Sigmoid colon (tissue), 7 donors: ENCODE results near the gene BANF2. TPM values are rescaled to one million over a fixed set of nuclear protein-coding genes. Genes with fewer than 3 reads are reported as not detected.

Source experiments
- DNase-seq: peaks from one replicate; pipeline ENCODE4 v3.0.0-alpha.2; 2019
- H3K27ac ChIP-seq, 4 donors: fragments of 200-600 bp; sonication (generic); one replicate each; pipeline ENCODE4 v1.5.1; 2016 to 2019; ENCODE audit warnings: mild to moderate bottlenecking in 1 of 4
- H3K27me3 ChIP-seq, 3 donors: fragments of 200-600 bp; sonication (generic); one replicate each; pipeline ENCODE4 v1.5.1; 2019; ENCODE audit warnings: mild to moderate bottlenecking in 1 of 3
- H3K36me3 ChIP-seq, 4 donors: fragments of 200-600 bp; sonication (generic); one replicate each; pipeline ENCODE4 v1.5.1; 2016 to 2019
- H3K4me1 ChIP-seq, 4 donors: fragments of 200-600 bp; sonication (generic); one replicate each; pipeline ENCODE4 v1.5.1; 2017 to 2019
- H3K4me3 ChIP-seq, 4 donors: fragments of 200-600 bp; sonication (generic); one replicate each; pipeline ENCODE4 v1.5.1; 2017 to 2019; ENCODE audit warnings: mild to moderate bottlenecking in 2 of 4, moderate library complexity in 1 of 4
- H3K9me3 ChIP-seq, 4 donors: fragments of 200-600 bp in 3 of 4; sonication (generic) in 3 of 4; one replicate each; pipeline versions ENCODE4 v1.5.1 to v1.6.1; 2013 to 2019
- CTCF ChIP-seq, 4 experiments: fragments of 450-650 bp in 3 of 4; fragments of 200-600 bp in 1 of 4; IDR thresholded peaks; one replicate each; pipeline ENCODE4 v1.5.1; 2016 to 2019; ENCODE audit warnings: antibody characterized with exemption in 4 of 4, mild to moderate bottlenecking in 3 of 4, moderate library complexity in 2 of 4
- EP300 ChIP-seq, 4 donors: sonication (generic); formaldehyde crosslinking; IDR thresholded peaks; one replicate each; pipeline ENCODE4 v1.6.1; 2017; ENCODE audit warnings: antibody characterized with exemption in 4 of 4
- POLR2A ChIP-seq, 2 donors: fragments of 450-650 bp; IDR thresholded peaks; one replicate each; pipeline ENCODE4 v1.6.1; 2016; ENCODE audit warnings: antibody characterized with exemption in 2 of 2, mild to moderate bottlenecking in 2 of 2, moderate library complexity in 2 of 2
- POLR2AphosphoS5 ChIP-seq, 4 donors: sonication (generic); formaldehyde crosslinking; IDR thresholded peaks; one replicate each; pipeline ENCODE4 v1.6.1; 2017; ENCODE audit warnings: antibody characterized with exemption in 4 of 4
- WGBS, 2 donors: extraction: QIAGEN DNeasy Blood & Tissue Kit; methylation state at CpG; one replicate each; pipeline ENCODE4 v1.1.7; 2013; 5-methylcytosine and 5-hydroxymethylcytosine counted together
- intact Hi-C: fragments of 100-400 bp; cut with DNase I; formaldehyde crosslinking; loops from one replicate; pipeline ENCODE4 v1.15.1; 2023
- polyA plus RNA-seq, 3 donors: library from polyadenylated mRNA; stranded (reverse); fragments of 200-250 nt; gene quantifications; one replicate each; pipeline ENCODE4 v1.2.3, GENCODE V29; 2013
- total RNA-seq, 4 donors: library from RNA; depleted of rRNA; stranded (reverse); fragments of >200 nt; gene quantifications; one replicate each; pipeline ENCODE4 v1.1.0, GENCODE V29; 2016
- donor health status: healthy with polysubstance abuse.
- donor health status: Bipolar disorder and iron deficiency.
- donor health status: healthy.

BANF2 gene
- total and polyA plus RNA-seq, 7 donors = not detected

DNA sequence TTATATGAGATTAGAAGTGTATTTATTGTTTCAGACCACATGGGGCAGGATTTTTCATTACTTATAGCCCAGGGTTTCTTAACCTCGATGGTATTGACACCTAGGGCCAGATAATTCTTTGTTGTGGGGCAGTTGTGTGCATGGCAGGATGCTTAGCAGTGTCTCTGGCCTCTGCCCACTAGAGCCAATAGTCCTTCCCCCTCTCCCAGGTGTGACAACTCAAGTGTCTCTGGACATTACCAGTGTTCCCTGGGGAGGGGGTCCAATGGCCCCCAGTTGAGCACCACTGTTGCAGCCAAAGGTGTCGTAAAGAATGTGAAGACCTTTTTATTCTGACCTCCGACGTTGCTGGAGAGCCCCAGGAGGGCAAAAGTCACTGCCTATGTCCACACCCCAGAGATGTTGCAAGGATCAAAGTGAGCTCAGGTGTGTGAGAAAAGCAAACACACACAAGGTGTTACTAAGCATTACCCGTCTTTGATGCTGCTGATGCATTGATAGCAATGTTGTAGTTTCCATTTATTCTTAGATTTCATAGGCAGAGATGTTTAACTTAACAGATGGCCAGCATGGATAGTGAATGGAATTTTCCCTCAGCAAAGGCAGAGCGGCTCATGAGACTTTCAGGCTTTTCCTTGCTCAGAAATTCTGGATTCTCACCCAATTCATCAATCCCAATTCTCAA, 22.2 kb downstream of the BANF2 start:
- WGBS, 2 donors = 13 to 56% methylated on average over 6 of the region's 6 CpGs
- H3K27ac ChIP-seq = no peak overlapping the region
- no peaks in the 10 kb centered on the region for H3K9me3 ChIP-seq
- no peak overlapping the region for H3K4me3 ChIP-seq
- TF ChIP-seq POLR2A (IDR thresholded peaks at IDR 0.05) (no peak), EP300 (IDR thresholded peaks at IDR 0.05) (no peak), CTCF (IDR thresholded peaks at IDR 0.05) (no peak), POLR2AphosphoS5 (IDR thresholded peaks at IDR 0.05) (no peak)
- no peaks in the 10 kb centered on the region for H3K36me3 ChIP-seq
- no peaks in the 10 kb centered on the region for H3K4me1 ChIP-seq
- DNase-seq = no peak
- no peaks in the 10 kb centered on the region for H3K27me3 ChIP-seq
- intact Hi-C loops = no loop called here

GRCh38 chr20:17722493-17723300, 22.9 kb downstream of the BANF2 start:
- Histone ChIP-seq H3K4me1 (no peaks in the 10 kb centered on the region), H3K4me3 (no peak overlapping the region), H3K36me3 (no peaks in the 10 kb centered on the region), H3K27ac (no peak overlapping the region), H3K9me3 (no peaks in the 10 kb centered on the region), H3K27me3 (no peaks in the 10 kb centered on the region)
- 88 to 89% methylated on average over 14 of the region's 14 CpGs for WGBS, 2 donors
- no peak for DNase-seq
- intact Hi-C loops = no loop called here
- TF ChIP-seq CTCF (IDR thresholded peaks at IDR 0.05) = no peak
- no peak for TF ChIP-seq POLR2AphosphoS5 (IDR thresholded peaks at IDR 0.05)
- no peak for TF ChIP-seq POLR2A (IDR thresholded peaks at IDR 0.05)
- no peak for TF ChIP-seq EP300 (IDR thresholded peaks at IDR 0.05)

DNA sequence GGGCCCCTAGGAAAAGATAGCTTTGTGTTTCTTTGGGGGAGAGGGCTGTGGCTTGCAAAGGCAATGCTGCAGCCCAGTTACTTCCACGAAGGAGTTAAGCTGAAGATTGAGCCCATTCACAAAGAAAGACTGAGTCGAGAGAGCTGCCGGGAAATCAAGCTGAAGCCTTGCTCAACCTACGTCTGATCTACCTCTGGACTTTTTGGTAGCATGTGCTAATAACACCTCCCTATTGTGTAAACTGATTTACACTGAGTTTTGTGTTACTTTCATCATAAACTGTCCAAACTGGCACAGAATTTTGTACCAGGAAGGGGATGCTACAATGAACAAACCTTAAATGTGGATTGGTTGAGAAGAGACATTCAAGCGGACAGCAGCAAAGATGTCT, 23.5 kb downstream of the BANF2 start:
- no peak for TF ChIP-seq POLR2AphosphoS5 (IDR thresholded peaks at IDR 0.05)
- no peak for TF ChIP-seq EP300 (IDR thresholded peaks at IDR 0.05)
- no peak for TF ChIP-seq CTCF (IDR thresholded peaks at IDR 0.05)
- no peak for TF ChIP-seq POLR2A (IDR thresholded peaks at IDR 0.05)

DNA sequence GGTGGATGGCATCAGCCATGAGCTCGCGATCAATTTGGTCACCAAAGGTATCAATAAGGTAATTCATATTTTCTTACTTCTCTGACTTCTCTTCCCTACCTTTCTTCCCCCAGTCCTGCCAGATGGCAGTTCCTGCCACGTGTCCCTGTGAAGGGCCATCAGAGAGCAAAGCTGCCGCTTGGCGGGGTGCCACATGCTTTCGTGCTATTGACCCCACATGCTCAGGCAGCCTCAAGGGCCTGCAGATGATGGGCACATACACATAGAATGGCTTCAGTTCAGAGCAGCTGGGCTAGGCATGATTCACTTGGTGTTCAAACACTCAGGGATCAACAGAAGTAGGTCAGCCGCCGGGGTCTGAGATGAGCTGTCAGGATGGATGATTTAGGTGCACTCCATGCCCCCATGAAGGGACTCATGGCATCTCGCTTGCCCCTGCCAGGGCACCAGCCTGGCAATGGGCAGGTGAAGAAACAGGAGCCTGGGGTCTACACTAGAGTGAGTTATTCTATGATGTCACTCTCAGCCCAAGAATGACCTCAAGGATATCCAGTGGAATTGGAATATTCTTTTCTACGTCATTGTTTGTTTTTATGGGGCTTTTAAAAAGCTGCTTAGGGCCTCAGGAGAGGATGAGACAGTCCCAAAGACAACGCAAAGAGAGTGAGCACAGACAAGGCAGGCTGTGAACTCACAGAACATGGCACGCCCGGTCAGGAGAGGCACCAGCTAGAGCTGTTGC, 25.5 kb downstream of the BANF2 start:
- no peaks in the 10 kb centered on the region for H3K27me3 ChIP-seq
- no peaks in the 10 kb centered on the region for H3K9me3 ChIP-seq
- intact Hi-C loops = no loop called here
- no peak overlapping the region for H3K4me3 ChIP-seq
- no peak for DNase-seq
- H3K27ac ChIP-seq = no peak overlapping the region
- WGBS, 2 donors = 89 to 92% methylated on average over 13 of the region's 13 CpGs
- TF ChIP-seq POLR2A (IDR thresholded peaks at IDR 0.05) = no peak
- no peak for TF ChIP-seq EP300 (IDR thresholded peaks at IDR 0.05)
- TF ChIP-seq POLR2AphosphoS5 (IDR thresholded peaks at IDR 0.05) = no peak
- TF ChIP-seq CTCF (IDR thresholded peaks at IDR 0.05) = no peak
- no peaks in the 10 kb centered on the region for H3K4me1 ChIP-seq
- H3K36me3 ChIP-seq = no peaks in the 10 kb centered on the region

More for the DNA sequence above, 23.5 kb downstream of the BANF2 start:
- no peaks in the 10 kb centered on the region for H3K9me3 ChIP-seq
- 95 to 97% methylated on average over 5 of the region's 5 CpGs for WGBS, 2 donors
- DNase-seq = no peak
- H3K36me3 ChIP-seq = no peaks in the 10 kb centered on the region
- no peaks in the 10 kb centered on the region for H3K4me1 ChIP-seq
- no peak overlapping the region for H3K4me3 ChIP-seq
- intact Hi-C loops = no loop called here
- H3K27ac ChIP-seq = no peak overlapping the region
- H3K27me3 ChIP-seq = no peaks in the 10 kb centered on the region
